ENCODE measurements around the gene CCDC146.

DNA sequence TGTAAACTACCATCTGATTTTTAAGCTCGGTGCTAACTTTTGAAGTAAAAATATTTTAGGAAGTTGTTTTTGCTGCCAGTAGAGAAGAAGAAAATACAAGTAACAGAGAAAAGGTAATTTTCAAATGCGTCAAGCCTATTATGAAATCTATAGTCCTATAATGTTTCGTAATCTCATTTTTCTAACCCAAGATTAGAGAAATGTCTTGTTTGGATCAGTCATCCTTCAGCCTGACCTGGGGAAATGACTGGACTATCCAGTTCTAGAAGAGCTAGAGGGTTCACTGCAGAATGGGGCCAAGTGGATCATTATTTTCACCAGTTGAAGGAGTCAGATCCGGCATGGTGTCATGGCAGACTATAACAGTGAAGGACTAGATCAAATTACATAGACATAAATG lies 139.9 kb downstream of the CCDC146 start:
- no peak for TF ChIP-seq GATA1 (IDR thresholded peaks at IDR 0.05; ENCODE audit: low read depth, low read length)
- no peak for TF ChIP-seq POLR2A (IDR thresholded peaks at IDR 0.05; ENCODE audit: low read length)

Measured in erythroblast (primary cell).